Lower leg skin (tissue), 3 donors: ENCODE results near the gene CHD3.

Experiments used
- CTCF ChIP-seq, 3 donors: fragments of 450-650 bp; IDR thresholded peaks; one replicate each; pipeline ENCODE4 v1.5.1; 2016; ENCODE audit warnings: antibody characterized with exemption in 3 of 3, mild to moderate bottlenecking in 3 of 3, moderate library complexity in 2 of 3
- POLR2A ChIP-seq, 2 donors: fragments of 450-650 bp; IDR thresholded peaks; one replicate each; pipeline ENCODE4 v1.6.1; 2016 to 2017; ENCODE audit warnings: antibody characterized with exemption in 2 of 2, mild to moderate bottlenecking in 1 of 2, moderate library complexity in 1 of 2

DNA sequence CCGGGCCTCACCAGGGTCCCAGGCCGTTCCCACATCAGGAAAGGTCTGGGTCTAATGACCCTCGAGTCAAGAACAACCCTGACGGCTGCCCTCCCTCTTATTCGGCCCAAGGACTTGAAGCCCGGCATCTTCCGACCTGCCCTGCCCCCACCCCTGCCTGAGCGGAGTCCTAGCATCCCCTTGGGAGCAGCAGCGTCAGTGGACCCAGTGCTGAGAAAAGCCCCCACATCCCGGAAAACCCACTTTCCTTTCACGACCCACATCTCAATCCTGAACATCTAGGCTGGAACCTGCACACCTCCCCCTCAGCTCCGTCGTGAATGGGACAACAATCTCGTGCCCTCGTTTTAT is 33.0 kb upstream of the CHD3 start:
- TF ChIP-seq CTCF (IDR thresholded peaks at IDR 0.05), result no peak
- no peak for TF ChIP-seq POLR2A (IDR thresholded peaks at IDR 0.05)
